GM18498 (cell line): ENCODE measurements around the gene NCBP3.
"Not testable (repeated sequence)": the region's sequence is repeated elsewhere in the genome, so short reads cannot be mapped to it uniquely, and the experiment has no call there.

Experiments used
- ATAC-seq: cut with Tn5 transposase; IDR thresholded peaks from one replicate; pipeline ENCODE4 v1.9.1; 2021; ENCODE audit warnings: mild to moderate bottlenecking, moderate library complexity; ENCODE audit not compliant: unreplicated experiment

NCBP3 gene

DNA sequence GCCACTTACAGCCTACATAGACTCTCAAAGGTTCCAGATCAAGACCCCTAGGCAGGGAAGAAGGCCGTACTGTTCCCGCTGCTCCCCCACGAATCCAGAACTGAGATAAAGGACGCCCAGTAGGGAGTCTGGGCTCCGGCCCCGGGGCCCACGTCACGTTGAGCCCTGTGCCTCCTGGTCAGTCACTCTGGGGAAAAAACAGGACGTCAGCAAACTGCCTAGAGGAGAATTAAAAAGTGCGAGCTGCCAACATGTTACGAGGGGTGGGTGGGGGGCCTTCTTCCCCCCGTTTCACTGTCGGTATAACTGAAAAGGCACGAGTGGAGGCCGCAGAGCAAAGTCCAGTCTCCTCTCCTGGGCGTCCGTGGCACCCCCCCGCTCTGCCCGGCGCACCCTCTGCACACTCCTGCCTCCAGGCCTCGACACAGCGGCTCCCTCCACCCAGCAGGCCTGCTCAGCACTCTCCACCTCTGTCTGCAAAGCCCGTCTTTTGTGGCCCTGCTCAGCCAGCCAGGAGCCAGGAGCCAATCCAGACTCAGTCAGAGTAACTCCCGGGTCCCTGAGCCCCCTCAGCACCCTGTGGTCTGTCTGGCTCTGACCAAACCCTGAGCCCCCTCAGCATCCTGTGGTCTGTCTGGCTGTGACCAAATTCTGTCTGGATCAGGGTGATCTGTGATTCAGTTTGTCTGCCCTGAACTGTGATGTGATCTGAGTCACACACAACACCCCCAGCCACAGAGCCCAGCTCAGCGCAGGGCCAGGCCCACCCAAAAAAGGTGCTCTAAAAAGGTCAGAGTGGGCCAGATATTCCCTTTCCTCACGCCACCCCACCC lies 51.3 kb downstream of the NCBP3 start:
- ATAC-seq = no peak

DNA sequence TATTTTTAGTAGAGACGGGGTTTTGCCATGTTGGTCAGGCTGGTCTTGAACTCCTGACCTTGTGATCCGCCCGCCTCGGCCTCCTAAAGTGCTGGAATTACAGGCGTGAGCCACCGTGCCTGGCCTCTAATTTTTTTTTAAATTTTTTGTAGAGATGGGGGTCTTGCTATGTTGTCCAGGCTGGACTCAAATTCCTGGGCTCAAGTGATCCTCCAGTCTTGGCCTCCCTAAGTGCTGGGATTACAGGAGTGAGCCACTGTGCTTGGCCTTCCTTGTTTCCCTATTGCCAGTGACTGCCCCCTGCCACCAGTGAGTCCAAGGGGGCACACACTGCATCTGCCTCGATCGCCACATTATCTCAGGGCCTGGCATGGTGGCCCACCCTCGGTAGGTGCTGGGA lies 51.9 kb downstream of the NCBP3 start:
- ATAC-seq = not testable (repeated sequence)

DNA sequence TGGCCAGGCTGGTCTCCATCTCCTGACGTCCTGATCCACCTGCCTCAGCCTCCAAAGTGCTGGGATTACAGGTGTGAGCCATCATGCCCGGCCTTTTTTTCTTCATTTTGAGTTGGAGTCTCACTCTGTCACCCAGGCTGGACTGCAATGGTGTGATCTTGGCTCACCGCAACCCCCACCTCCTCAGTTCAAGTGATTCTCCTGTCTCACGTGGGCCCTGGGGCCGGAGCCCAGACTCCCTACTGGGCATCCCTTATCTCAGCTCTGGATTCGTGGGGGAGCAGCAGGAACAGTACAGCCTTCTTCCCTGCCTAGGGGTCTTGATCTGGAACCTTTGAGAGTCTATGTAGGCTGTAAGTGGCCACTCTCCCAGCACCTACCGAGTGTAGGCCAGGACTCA lies 52.8 kb downstream of the NCBP3 start:
- not testable (repeated sequence) for ATAC-seq

DNA sequence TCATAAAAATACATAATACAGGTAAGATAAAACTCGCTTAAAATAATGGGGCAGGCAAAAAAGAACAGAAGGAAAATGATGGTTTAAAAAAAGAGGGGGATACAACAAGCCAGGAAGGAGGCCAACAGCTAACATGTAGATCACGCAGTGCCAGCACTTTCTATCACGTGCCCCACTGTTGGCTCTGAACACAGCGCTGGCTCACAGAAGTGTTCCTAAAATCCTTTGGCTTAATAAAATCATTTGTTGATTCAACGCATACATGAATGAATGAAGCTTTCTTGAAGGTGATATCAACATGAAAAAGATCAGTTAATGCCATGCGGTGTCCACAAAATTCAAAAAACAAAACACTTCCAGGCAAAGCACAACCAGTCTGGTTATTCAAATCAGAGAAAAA lies 53.6 kb downstream of the NCBP3 start:
- no peak for ATAC-seq

DNA sequence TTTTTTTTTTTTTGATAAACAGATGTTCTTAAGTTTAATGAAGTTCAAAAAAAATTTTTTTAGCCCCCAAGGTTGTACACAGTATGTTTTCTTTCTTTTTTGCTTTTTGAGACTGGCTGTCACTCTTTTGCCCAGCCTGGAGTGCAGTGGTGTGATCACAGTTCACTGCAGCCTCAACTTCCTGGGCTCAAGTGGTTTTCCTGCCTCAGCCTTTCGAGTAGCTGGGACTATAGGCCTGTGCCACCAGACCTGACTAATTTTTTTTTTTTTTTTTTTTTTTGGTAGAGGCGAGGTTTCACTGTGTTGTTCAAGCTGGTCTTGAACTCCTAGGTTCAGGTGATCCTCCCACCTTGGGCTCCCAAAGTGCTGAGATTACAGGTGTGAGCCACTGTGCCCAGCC lies 57.8 kb downstream of the NCBP3 start:
- ATAC-seq = no peak

DNA sequence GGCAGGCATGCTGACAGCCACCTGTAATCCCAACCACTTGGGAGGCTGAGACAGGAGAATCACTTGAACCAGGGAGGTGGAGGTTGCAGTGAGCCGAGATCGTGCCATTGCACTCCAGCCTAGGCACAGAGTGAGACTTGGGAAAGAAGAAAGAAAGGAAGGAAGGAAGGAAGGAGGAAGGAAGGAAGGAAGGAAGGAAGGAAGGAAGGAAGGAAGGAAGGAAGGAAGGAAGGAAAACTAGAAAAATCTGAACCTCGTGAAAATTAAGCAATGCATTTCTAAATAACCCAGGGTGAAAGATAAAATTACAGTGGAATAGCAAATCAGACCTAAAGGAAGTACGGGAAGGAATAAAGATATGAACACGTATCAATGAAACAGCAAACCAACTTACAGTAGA lies 60.7 kb downstream of the NCBP3 start:
- not testable (repeated sequence) for ATAC-seq

DNA sequence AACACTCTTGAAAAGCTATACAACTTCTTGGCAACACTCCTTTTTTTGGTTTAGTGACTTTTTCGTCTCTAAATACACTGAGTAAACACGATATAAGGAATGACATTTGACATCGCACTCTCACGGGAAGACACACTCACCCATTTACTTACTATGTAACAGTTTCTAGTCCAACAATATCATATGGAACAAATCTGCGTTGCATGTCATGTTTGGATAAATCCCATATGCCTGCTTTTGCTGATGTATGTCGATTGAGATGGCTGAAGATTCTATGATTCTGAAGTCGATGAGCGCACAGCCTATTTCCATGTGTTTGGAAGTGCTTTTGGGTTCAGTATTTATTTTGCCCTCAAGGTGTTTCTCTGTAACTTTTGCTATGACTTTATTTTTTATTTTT lies 63.3 kb downstream of the NCBP3 start:
- ATAC-seq = no peak

DNA sequence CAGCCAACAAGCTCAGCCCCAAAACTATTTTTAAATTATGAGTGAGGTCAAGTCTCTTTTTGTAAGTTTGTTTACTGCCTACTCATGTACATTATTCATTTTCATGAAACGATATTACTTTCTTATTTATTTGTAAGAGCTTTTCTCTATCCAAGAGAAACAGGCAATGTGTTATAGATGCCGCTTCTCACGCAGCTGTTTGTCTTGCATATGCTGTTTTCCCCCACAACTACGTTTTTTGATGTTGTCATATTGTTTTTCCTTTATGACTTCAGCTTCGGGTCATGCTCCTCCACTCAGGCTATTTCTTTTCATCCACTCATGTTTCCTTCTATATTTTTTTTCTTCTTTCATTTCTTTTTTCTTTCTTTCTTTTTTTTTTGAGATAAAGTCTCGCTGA lies 65.1 kb downstream of the NCBP3 start:
- ATAC-seq = no peak

DNA sequence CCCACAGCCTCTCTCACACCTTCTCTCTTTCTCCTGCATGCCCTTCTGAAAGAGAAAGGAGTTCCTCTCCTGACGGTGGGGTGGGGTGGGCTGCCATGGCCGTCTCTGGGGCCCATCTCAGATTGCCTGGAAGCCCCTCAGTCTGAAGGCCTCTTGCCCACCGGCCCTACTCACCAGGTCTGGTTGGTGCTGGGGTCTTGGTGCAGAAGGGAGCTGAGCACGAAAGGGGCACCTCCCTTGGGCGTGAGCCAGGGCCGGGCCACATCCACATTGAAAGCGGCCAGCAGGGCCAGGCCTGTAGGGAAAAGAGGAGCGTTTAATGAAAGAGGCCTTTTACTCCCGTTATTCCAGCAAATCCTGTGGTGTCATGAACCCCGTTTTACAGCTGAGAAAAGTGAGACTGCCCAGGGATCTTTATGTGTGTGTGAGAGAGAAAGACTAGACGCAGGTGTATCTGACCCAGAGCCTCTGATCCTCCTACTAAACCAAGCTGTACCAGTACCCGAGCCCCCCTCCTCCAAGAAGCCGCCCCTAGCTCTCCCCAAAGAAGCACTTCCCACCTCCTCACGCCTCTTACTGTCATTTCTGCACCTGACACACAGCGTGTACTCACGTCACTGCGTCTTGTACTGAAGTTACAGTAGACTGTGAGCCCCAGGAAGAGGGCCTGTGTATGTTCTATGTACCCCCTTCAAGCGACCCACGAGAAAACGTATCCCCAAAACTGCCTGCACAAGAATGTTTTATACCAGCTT lies 68.5 kb downstream of the NCBP3 start:
- ATAC-seq = no peak

DNA sequence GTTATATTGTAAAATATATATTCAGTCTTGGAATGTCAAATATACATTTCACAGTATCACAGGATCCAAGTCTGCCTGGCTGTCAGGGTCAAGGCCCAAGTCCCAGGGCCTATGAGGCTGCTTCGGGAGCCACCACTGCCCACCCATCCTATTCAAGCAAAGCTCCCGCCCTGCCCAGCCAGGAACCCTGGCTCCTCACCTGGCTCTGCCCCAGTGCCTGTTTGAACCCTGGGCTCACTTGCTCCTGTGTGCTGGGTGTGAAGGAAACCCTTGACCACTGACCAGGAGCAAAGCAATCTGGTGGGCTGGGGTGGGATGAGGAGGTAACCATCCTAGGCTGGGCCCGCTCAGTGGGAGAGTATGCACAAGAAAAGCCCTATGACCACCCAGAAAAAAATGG lies 72.1 kb downstream of the NCBP3 start:
- ATAC-seq = no peak

DNA sequence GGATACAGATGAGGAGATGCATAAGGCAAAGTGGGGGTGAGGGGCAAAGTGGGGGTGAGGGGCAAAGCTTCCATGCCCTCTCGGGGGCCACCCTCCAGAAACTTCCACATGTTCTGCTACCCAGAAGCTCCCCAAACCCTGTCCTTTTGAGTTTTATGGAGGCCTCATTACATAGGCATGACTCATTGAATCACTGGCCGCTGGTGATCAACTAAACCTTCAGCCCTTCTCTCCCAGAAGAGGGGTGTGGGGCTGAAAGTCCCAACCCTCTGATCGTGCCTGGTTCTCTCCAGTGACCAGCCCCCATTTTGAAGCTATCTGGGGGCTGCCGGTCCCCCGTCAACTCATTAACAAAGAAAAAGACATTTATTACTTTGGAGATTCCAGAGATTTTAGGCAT lies 72.5 kb downstream of the NCBP3 start:
- no peak for ATAC-seq

DNA sequence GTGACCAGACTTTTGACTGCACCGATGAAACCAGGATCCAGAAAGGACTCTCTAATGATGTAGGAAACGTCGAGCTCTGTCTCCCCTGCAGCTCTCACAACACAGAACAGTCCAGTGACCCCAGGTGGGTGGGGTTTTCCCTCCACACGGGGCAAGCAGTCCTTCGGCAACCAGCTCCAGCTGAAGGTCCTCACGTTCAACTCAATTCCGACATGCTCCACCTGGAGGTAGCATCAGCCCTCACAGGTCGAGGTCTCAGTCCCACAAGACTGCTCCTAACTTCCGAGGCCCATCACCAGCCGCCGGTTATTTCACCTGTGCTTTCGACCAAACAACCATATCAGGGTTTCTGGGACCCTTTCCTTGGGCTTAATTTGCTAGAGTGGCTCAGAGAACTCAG lies 73.3 kb downstream of the NCBP3 start:
- no peak for ATAC-seq

DNA sequence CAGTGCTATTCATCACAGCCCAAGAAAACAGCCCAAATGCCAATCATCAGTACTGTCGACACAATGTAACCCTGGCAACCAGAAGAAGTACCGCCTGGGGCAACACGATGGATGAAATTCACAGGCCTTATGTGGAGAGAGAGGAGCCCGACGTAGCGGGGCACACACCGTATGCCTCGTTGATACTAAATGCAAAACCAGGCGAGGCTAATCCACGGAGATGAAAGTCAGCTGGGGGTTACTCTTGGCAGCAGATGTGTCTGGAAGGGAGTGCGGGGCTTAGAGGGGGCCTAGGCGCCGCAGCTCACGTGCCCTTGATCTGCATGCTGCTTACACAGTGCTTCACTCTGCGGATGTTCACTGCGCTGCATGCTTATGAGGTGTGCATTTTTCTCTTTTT lies 74.9 kb downstream of the NCBP3 start:
- no peak for ATAC-seq

DNA sequence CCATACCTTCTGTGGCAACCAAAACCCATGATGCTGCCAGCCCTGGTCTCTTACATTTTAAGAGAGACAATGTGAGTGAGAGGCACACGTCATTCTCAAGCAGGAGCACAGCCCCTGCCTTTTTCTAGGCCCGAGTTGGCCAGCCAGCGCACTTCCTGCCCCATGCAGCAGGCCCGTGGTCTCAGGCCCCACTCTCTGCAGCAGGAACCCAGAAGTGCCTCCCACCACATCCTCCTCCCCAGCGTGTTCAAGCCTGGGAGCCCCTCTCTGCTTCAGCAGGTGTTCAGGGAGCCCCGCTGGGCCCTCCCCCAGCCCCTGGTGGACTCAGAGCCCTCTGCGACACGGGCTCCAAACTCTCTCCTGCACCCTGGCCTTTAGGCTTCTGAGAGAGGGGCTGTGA lies 75.6 kb downstream of the NCBP3 start:
- ATAC-seq = no peak

DNA sequence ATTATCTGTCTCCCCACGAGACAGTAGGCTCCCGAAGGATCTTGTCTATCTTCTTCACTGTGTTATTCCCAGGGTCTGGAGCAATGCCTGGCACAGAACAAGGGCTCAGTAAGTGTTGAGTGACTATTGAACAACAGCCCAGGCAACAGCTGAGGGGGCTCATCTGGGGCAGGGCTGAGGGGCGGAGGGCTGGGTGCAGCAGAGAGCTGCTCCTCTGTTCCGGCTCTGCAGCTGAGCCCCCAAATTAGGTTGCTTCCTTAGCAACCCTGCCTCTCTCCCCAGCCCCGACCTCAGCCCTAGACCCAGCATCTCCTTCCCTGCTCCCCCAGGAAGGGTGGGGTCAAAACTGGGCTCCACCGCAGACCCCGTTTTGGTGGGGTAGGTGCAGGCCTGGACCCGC lies 77.3 kb downstream of the NCBP3 start:
- no peak for ATAC-seq

DNA sequence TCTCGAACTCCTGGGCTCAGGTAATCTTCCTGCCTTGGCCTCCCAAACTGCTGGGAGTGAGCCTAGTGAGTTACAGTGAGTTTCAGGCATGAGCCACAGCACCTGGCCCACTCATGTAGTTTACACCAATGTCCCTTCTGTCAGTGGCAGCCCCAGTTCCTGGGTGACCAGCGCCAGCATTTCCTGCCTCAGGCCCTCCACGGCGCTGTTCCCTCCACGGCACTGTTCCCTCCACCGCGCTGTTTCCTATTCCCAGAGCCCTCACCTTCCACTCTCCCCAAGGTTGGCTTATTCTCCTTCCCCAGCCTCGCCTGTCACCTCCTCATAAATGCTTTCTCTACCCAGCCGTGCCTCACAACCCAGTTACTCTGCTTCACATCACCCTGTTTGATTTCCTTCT lies 77.7 kb downstream of the NCBP3 start:
- ATAC-seq = no peak

DNA sequence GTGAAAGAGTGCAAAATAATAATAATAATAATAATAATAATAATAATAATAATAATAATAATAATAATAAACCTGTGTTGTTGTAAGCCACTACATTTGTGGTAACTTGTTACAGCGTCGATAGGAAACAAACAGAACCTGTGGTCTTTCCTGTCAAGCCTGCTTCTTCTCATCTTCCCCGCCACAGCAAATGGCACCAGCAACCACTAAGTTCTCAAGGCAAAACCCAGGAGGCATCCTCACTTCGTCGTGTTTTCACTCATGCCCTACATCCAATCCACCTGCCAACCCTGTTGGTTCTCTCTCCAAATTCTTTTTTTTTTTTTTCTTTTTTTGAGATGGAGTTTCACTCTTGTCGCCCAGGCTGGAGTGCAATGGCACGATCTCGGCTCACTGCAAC lies 79.3 kb downstream of the NCBP3 start:
- ATAC-seq = no peak

DNA sequence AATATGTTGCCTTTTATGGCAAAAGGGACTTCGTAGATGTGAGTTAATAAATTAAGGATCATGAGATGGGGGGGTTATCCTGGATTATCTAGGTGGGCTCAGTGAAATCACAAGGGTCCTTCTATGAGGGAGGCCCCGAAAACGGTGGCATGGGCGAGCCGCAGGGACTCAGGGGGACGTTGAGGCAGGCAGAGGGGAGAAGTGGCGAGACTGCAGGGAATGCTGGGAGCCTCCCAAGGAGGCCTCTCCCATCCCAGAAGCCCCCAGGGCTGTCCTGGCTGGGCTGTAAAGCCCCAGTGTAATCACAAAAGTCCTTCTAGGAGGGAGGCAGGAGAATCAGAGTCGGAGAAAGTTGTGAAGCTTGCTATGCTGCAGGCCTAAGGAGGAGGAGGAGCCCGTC lies 80.1 kb downstream of the NCBP3 start:
- ATAC-seq = no peak

DNA sequence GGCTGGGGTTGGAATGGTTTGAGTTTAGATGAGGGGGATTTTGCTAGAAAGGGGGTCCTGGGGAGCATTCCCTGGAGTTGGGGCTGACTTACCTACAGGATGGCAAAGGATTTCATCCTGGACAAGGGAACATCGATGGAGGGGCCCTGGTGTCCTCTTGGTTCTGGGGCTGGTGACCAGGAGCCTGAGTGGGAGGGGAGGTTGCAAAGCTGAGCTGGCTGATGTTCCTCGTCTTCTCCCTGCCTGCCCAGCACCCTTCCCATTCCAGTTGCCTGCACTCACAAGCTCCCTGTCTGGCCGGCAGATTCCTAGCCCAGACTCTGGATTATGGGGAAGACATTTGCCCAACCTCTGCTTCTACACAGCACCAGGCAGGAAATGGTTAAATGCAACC lies 82.3 kb downstream of the NCBP3 start:
- ATAC-seq = no peak

DNA sequence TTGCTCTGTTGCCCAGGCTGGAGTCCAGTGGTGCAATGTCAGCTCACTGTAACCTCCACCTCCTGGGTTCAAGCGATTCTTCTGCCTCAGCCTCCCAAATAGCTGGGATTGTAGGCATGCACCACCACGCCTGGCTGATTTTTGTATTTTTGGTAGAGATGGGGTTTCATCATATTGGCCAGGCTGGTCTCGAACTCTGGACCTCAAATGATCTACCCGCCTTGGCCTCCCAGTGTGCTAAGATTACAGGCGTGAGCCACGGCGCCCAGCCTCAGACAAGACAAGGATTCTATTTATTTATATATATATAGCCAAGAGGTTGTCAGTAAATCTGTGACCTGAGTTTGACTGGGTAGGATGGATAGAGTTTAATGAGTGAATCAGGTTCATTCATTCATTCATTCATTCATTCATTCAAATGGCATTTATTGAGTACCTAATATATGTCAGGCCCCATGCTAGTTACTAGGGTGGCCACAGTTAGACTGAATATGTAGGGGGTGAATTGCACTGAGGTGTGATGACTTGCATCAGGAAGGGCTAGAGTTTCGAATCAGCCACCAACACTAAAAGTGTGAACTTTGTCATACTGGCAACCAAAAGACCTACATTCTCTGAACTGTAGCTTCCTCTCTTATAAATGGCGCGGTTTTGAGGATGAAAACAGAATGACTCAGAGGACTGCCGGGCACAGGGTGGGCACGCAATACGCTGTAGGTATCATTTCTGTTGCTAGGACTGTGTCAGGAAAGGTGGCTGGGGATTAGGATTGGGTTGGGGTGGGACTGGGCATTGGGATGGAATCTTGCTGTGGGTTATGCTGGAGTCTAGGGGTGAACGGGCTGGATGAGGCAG lies 82.9 kb downstream of the NCBP3 start:
- ATAC-seq = peak; percentile 74

DNA sequence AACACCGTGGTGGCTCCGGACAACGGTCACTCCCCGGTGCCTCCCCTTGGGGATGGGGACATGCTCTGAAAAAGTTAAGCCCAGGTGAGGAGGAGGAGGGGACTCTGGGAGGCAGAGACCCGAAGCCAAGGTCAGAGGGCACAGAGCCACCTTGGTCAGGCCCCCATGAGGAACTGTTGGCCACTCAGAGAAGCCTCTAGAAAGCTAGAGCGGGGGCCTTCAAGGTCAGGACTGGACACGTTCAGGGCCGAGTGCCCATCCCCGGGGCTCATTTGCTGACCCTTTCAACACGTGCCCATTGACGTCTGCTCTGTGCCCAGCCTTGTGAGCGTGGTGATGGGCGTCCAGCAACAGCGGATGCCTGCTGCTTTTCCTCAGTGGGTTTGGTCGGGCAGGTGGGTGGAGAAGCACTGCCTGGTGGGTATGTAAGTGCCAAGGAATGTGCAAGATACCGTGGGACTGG lies 84.1 kb downstream of the NCBP3 start:
- ATAC-seq = no peak
